Neural crest cell (in vitro differentiated cells): ENCODE measurements around the gene PPHLN1. TPM values are rescaled to one million over a fixed set of nuclear protein-coding genes. Genes with fewer than 3 reads are reported as not detected.

Source experiments
- DNase-seq: peaks from one replicate; pipeline ENCODE4 v3.0.0; 2021; ENCODE audit warnings: low read depth, mixed read lengths, low spot score
- H3K27ac Mint-ChIP-seq: one replicate; pipeline ENCODE4 v1.8.0; 2021; ENCODE audit warnings: mild to moderate bottlenecking, mixed read lengths; ENCODE audit not compliant: unreplicated experiment
- H3K27me3 Mint-ChIP-seq: 2 replicates; pipeline ENCODE4 v1.8.0; 2021; ENCODE audit warnings: low read depth, mild to moderate bottlenecking, mixed read lengths
- H3K36me3 Mint-ChIP-seq: 2 replicates; pipeline ENCODE4 v1.8.0; 2021; ENCODE audit warnings: low read depth, mild to moderate bottlenecking, mixed read lengths
- H3K4me1 Mint-ChIP-seq: 2 replicates; pipeline ENCODE4 v1.8.0; 2021; ENCODE audit warnings: mixed read lengths
- H3K4me3 Mint-ChIP-seq: one replicate; pipeline ENCODE4 v1.8.0; 2021; ENCODE audit warnings: mild to moderate bottlenecking, mixed read lengths
- H3K9me3 Mint-ChIP-seq: 2 replicates; pipeline ENCODE4 v1.8.0; 2021; ENCODE audit warnings: mixed read lengths
- CTCF ChIP-seq: fragments of 200-600 bp; sonication (generic); conservative IDR thresholded peaks from 2 replicates; pipeline ENCODE4 v1.5.0; 2021; ENCODE audit warnings: antibody characterized with exemption, mild to moderate bottlenecking
- total RNA-seq: library from RNA; stranded (reverse); gene quantifications from 2 replicates; pipeline ENCODE4 v1.2.1, GENCODE V29; 2021

The PPHLN1 gene
- total RNA-seq, 1 donor from 2014 or later, result 57.9 TPM

DNA sequence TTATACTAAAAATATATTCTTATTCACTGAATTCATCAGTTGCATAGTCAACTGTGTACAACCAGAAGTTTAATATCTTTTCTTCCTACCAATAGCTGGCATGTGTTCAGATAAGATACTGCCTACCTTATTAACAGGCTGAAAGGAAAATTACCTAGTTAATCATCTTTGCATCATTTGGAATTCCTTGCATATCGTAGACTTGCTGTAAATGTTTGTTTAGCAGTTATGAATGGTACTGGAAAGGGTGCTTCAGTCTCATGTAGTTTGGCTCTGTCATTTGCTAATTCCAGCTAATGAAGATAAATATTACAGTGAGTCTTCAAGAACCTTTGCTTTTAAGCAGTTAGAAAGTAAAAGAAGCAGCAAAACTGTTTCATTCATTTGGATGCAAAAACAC is 84.4 kb downstream of the PPHLN1 start:
- no peak for TF ChIP-seq CTCF
- no peaks in the 10 kb centered on the region for H3K9me3 Mint-ChIP-seq
- H3K27ac Mint-ChIP-seq, result no peak overlapping the region
- no peak overlapping the region for H3K4me3 Mint-ChIP-seq
- no peaks in the 10 kb centered on the region for H3K4me1 Mint-ChIP-seq
- H3K36me3 Mint-ChIP-seq, result peaks cover 16% of the 10 kb centered on the region
- DNase-seq, result no peak
- H3K27me3 Mint-ChIP-seq, result no peaks in the 10 kb centered on the region

DNA sequence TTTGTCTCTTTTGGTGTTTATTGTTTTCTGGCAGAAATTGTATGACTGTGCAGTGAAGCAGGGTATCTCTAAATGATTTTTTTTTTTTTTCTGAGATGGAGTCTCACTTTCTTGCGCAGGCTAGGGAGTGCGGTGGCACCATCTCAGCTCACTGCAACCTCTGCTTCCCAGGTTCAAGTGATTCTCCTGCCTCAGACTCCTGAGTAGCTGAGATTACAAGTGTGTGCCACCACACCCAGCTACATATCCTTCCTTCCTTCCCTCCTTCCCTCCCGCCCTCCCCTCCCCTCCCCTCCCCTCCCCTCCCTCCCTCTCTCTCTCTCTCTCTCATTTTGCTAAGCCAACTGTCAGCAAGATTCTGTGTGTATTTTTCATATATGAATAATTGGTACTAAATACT is 94.4 kb downstream of the PPHLN1 start:
- DNase-seq, result no peak
- H3K27ac Mint-ChIP-seq, result no peak overlapping the region
- no peak for TF ChIP-seq CTCF
- no peaks in the 10 kb centered on the region for H3K4me1 Mint-ChIP-seq
- H3K36me3 Mint-ChIP-seq, result peaks cover 10% of the 10 kb centered on the region
- H3K27me3 Mint-ChIP-seq, result no peaks in the 10 kb centered on the region
- H3K9me3 Mint-ChIP-seq, result no peaks in the 10 kb centered on the region
- no peak overlapping the region for H3K4me3 Mint-ChIP-seq

GRCh38 chr12:42421844-42422779 is 96.1 kb downstream of the PPHLN1 start:
- Mint-ChIP-seq H3K27ac (peak overlapping the region; percentile 75), H3K36me3 (no peaks in the 10 kb centered on the region), H3K9me3 (no peaks in the 10 kb centered on the region), H3K4me3 (no peak overlapping the region), H3K27me3 (no peaks in the 10 kb centered on the region), H3K4me1 (peaks cover 5% of the 10 kb centered on the region)
- no peak for DNase-seq
- no peak for TF ChIP-seq CTCF

GRCh38 chr12:42422785-42423184 is 96.8 kb downstream of the PPHLN1 start:
- H3K27ac Mint-ChIP-seq, result peak overlapping the region; percentile 43
- H3K9me3 Mint-ChIP-seq, result no peaks in the 10 kb centered on the region
- DNase-seq, result no peak
- H3K4me3 Mint-ChIP-seq, result no peak overlapping the region
- peaks cover 5% of the 10 kb centered on the region for H3K4me1 Mint-ChIP-seq
- H3K36me3 Mint-ChIP-seq, result peaks cover 5% of the 10 kb centered on the region
- TF ChIP-seq CTCF, result no peak
- no peaks in the 10 kb centered on the region for H3K27me3 Mint-ChIP-seq

- Mint-ChIP-seq H3K27ac (no peak overlapping the region), H3K9me3 (no peaks in the 10 kb centered on the region), H3K36me3 (peaks cover 14% of the 10 kb centered on the region), H3K27me3 (no peaks in the 10 kb centered on the region), H3K4me3 (no peak overlapping the region), H3K4me1 (peaks cover 5% of the 10 kb centered on the region)
- DNase-seq, result no peak
- no peak for TF ChIP-seq CTCF
Observed at GRCh38 chr12:42426746-42427145, 100.8 kb downstream of the PPHLN1 start.
